Tibial nerve (tissue), 4 donors: Measurements from ENCODE around the gene CDK5. TPM values are rescaled to one million over a fixed set of nuclear protein-coding genes. Genes with fewer than 3 reads are reported as not detected.

Experiments
- DNase-seq, 2 donors: peaks; one replicate each; pipeline ENCODE4 v3.0.0-alpha.2; 2019; ENCODE audit warnings: low spot score in 2 of 2
- H3K27ac ChIP-seq, 4 donors: fragments of 200-600 bp; sonication (generic) in 3 of 4; one replicate each; pipeline ENCODE4 v1.5.1; 2017 to 2019; ENCODE audit warnings: mild to moderate bottlenecking in 1 of 4
- H3K27me3 ChIP-seq, 2 donors: fragments of 200-600 bp; sonication (generic) in 1 of 2; one replicate each; pipeline versions ENCODE4 v1.5.1 to v1.6.0; 2017 to 2019
- H3K36me3 ChIP-seq, 3 donors: fragments of 200-600 bp; sonication (generic); one replicate each; pipeline ENCODE4 v1.5.1; 2018 to 2019
- H3K4me1 ChIP-seq, 4 donors: fragments of 200-600 bp; sonication (generic) in 3 of 4; one replicate each; pipeline ENCODE4 v1.5.1; 2017 to 2019
- H3K4me3 ChIP-seq, 4 donors: fragments of 200-600 bp; sonication (generic) in 3 of 4; one replicate each; pipeline ENCODE4 v1.5.1; 2017 to 2019; ENCODE audit warnings: mild to moderate bottlenecking in 1 of 4, moderate library complexity in 1 of 4
- H3K9me3 ChIP-seq, 4 donors: fragments of 200-600 bp; sonication (generic) in 3 of 4; one replicate each; pipeline ENCODE4 v1.5.1; 2017 to 2019
- EP300 ChIP-seq, 2 donors: sonication (generic); formaldehyde crosslinking; IDR thresholded peaks; one replicate each; pipeline ENCODE4 v1.6.1; 2017; ENCODE audit warnings: antibody characterized with exemption in 2 of 2, mild to moderate bottlenecking in 1 of 2
- POLR2A ChIP-seq, 2 donors: fragments of 450-650 bp; IDR thresholded peaks; one replicate each; pipeline ENCODE4 v1.6.1; 2017; ENCODE audit warnings: antibody characterized with exemption in 2 of 2, mild to moderate bottlenecking in 2 of 2, moderate library complexity in 2 of 2
- WGBS, 2 donors: methylation state at CpG; one replicate each; pipeline ENCODE4 v1.1.5; 2018; 5-methylcytosine and 5-hydroxymethylcytosine counted together
- total RNA-seq, 4 donors: library from RNA; depleted of rRNA; stranded (reverse); fragments of >200 nt; gene quantifications; one replicate each; pipeline ENCODE4 v1.1.0, GENCODE V29; 2016
- TF ChIP-seq, protein P1 (sequence below), 5 experiments: fragments of 200-600 bp in 3 of 5; fragments of 450-650 bp in 2 of 5; sonication (generic) in 3 of 5; IDR thresholded peaks; one replicate each; pipeline ENCODE4 v1.5.1; 2016 to 2019; ENCODE audit warnings: antibody characterized with exemption in 5 of 5, mild to moderate bottlenecking in 3 of 5, moderate library complexity in 2 of 5

Gene CDK5
- total RNA-seq, 4 donors from 2014 or later: 3.6 to 13.1 (median 7.1) TPM

DNA sequence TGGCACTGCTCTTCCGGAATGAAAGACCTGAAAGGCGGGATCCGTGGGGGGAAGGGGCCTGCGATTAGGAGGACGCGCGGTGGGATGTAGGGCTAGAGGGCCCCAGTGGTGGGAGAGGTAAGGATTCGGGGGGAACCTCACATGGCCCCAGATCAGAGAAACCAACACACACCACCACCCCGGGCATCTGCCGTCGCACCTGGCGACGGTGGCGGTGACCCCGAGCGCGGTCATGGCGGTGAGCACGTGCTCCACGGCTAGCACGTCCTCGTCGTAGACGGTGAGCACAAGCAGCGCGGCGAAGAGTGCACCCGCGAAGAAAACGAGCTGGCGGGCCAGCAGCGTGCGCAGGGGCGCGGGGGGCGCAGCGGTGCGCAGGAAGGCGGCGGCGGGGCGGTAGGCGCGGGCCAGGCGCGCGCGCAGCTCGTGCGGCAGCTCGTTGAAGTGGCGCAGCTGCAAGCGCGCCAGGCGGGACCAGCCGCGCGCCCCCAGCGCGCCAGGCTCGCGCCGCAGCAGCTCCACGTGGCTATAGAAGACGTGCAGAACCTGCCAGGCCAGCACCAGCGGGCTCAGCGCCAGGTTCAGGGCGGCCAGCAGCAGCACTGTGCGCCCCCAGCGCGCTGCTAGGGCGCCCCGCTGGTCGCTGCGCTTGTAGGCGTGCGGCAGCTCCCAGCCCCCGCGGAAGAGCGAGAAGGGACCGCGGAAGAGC, 39.1 kb downstream of the CDK5 start:
- TF ChIP-seq EP300 (IDR thresholded peaks at IDR 0.05): no peak
- TF ChIP-seq, protein P1, sequence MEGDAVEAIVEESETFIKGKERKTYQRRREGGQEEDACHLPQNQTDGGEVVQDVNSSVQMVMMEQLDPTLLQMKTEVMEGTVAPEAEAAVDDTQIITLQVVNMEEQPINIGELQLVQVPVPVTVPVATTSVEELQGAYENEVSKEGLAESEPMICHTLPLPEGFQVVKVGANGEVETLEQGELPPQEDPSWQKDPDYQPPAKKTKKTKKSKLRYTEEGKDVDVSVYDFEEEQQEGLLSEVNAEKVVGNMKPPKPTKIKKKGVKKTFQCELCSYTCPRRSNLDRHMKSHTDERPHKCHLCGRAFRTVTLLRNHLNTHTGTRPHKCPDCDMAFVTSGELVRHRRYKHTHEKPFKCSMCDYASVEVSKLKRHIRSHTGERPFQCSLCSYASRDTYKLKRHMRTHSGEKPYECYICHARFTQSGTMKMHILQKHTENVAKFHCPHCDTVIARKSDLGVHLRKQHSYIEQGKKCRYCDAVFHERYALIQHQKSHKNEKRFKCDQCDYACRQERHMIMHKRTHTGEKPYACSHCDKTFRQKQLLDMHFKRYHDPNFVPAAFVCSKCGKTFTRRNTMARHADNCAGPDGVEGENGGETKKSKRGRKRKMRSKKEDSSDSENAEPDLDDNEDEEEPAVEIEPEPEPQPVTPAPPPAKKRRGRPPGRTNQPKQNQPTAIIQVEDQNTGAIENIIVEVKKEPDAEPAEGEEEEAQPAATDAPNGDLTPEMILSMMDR (IDR thresholded peaks at IDR 0.05): peak in 1 of 5 experiments; percentile 26
- no peak for TF ChIP-seq POLR2A (IDR thresholded peaks at IDR 0.05)
- Histone ChIP-seq H3K4me3 (peak overlapping the region in 2 of 4 donors; percentile 21 to 34), H3K36me3 (no peaks in the 10 kb centered on the region), H3K4me1 (peaks cover 0 to 25% (median 16%) of the 10 kb centered on the region in 4 donors), H3K27me3 (peaks cover 2 to 80% of the 10 kb centered on the region in 2 donors), H3K9me3 (no peaks in the 10 kb centered on the region), H3K27ac (no peak overlapping the region)
- WGBS, 2 donors: 2 to 4% methylated on average over 15 to 70 of the region's 82 CpGs
- no peak for DNase-seq

DNA sequence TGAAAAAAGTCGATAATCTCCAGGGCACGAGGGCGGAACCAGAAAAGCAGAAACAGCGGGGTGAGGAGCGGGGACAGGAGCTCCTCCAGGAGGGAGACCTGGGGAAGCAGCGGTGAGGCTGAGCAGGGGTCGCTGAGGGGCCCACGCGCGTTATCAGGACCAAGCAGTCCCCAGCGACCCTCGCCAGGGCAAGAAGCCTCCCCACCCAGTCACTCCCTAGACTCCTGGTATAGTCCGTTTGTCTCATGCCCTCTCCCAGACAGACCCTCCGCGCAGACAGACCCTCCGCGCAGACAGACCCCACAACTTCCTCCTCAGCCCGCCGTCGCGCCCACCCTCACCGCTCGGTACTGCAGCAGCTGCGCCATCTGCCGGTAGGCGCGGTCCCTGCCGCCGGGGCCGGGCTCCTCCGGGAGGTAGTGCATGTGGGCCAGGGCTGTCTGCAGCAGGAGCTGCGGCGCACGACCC, 39.7 kb downstream of the CDK5 start:
- Histone ChIP-seq H3K4me1 (peaks cover 0 to 31% (median 22%) of the 10 kb centered on the region in 4 donors), H3K4me3 (peak overlapping the region in 2 of 4 donors; percentile 21 to 34), H3K9me3 (no peaks in the 10 kb centered on the region), H3K27me3 (peaks cover 2 to 81% of the 10 kb centered on the region in 2 donors), H3K36me3 (no peaks in the 10 kb centered on the region), H3K27ac (no peak overlapping the region)
- no peak for TF ChIP-seq POLR2A (IDR thresholded peaks at IDR 0.05)
- TF ChIP-seq, protein P1 (IDR thresholded peaks at IDR 0.05): peak; percentile 89 to 94 (median 90)
- DNase-seq: peak; percentile 44 to 63
- WGBS, 2 donors: 4 to 6% methylated on average over 22 to 34 of the region's 34 CpGs

GRCh38 chr7:151017370-151017952, 40.2 kb downstream of the CDK5 start:
- WGBS, 2 donors: 42% methylated on average over 10 to 13 of the region's 13 CpGs
- H3K4me3 ChIP-seq: peak overlapping the region in 1 of 4 donors; percentile 34

DNA sequence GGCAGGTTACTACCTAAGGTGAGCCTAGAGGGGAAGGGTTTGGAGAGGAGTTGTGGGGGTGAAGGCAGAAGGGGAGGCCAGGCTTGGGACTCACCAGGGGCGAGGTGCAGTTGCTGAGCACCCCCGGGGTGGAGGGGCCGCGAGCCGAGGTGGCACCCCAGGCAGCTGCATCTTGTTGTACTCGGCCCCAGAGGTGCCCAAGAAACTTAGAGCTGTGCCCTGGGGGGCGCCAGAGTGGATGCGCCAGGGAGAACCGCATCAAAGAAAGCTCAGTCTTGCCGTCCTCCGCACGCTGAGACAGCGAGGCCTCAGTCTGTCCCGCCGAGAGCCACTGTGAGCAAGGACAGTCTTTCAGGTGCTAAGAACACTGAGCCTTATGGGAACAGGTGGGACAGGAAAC, 40.8 kb downstream of the CDK5 start:
- 88 to 89% methylated on average over 13 to 15 of the region's 15 CpGs for WGBS, 2 donors
- H3K27ac ChIP-seq: no peak overlapping the region
- H3K36me3 ChIP-seq: no peaks in the 10 kb centered on the region
- TF ChIP-seq, protein P1 (IDR thresholded peaks at IDR 0.05): no peak
- TF ChIP-seq EP300 (IDR thresholded peaks at IDR 0.05) (no peak), POLR2A (IDR thresholded peaks at IDR 0.05) (no peak)
- H3K4me1 ChIP-seq: peaks cover 0 to 36% (median 25%) of the 10 kb centered on the region in 4 donors
- no peak overlapping the region for H3K4me3 ChIP-seq
- H3K27me3 ChIP-seq: peaks cover 2 to 86% of the 10 kb centered on the region in 2 donors
- no peaks in the 10 kb centered on the region for H3K9me3 ChIP-seq
- no peak for DNase-seq

More at GRCh38 chr7:151017370-151017952, 40.2 kb downstream of the CDK5 start:
- Histone ChIP-seq H3K27ac (no peak overlapping the region), H3K36me3 (no peaks in the 10 kb centered on the region), H3K9me3 (no peaks in the 10 kb centered on the region), H3K27me3 (peaks cover 2 to 86% of the 10 kb centered on the region in 2 donors), H3K4me1 (peaks cover 0 to 36% (median 25%) of the 10 kb centered on the region in 4 donors)
- no peak for DNase-seq
- TF ChIP-seq POLR2A (IDR thresholded peaks at IDR 0.05) (no peak), EP300 (IDR thresholded peaks at IDR 0.05) (no peak)
- TF ChIP-seq, protein P1 (IDR thresholded peaks at IDR 0.05): no peak

GRCh38 chr7:151016505-151016904, 41.2 kb downstream of the CDK5 start:
- Histone ChIP-seq H3K4me1 (peaks cover 0 to 36% (median 25%) of the 10 kb centered on the region in 4 donors), H3K27ac (no peak overlapping the region), H3K4me3 (no peak overlapping the region), H3K9me3 (no peaks in the 10 kb centered on the region), H3K27me3 (peaks cover 2 to 86% of the 10 kb centered on the region in 2 donors), H3K36me3 (no peaks in the 10 kb centered on the region)
- WGBS, 2 donors: 87 to 90% methylated on average over 8 of the region's 8 CpGs
- TF ChIP-seq, protein P1 (IDR thresholded peaks at IDR 0.05): no peak
- TF ChIP-seq POLR2A (IDR thresholded peaks at IDR 0.05): no peak
- TF ChIP-seq EP300 (IDR thresholded peaks at IDR 0.05): no peak
- DNase-seq: no peak
